Right forelimb (tissue), 1 donor: Measurements from ENCODE around the gene FAM98B.
"Not testable (repeated sequence)": the region's sequence is repeated elsewhere in the genome, so short reads cannot be mapped to it uniquely, and the experiment has no call there.

Source experiments
- DNase-seq: peaks from one replicate; pipeline ENCODE4 v3.0.0-alpha.2; 2018

FAM98B gene

GRCh38 chr15:38453971-38454695 is at the start of gene FAM98B:
TSS of gene FAM98B (plus strand) at chr15:38454127. CDS start at chr15:38454162, 35 bp downstream.
- peak; percentile 96 for DNase-seq

- DNase-seq: no peak
Measured at GRCh38 chr15:38406436-38406835, 47.5 kb upstream of the FAM98B start.

- no peak for DNase-seq
Measured at GRCh38 chr15:38408576-38408975, 45.4 kb upstream of the FAM98B start.

GRCh38 chr15:38411902-38412301 is 42.0 kb upstream of the FAM98B start:
- no peak for DNase-seq

DNA sequence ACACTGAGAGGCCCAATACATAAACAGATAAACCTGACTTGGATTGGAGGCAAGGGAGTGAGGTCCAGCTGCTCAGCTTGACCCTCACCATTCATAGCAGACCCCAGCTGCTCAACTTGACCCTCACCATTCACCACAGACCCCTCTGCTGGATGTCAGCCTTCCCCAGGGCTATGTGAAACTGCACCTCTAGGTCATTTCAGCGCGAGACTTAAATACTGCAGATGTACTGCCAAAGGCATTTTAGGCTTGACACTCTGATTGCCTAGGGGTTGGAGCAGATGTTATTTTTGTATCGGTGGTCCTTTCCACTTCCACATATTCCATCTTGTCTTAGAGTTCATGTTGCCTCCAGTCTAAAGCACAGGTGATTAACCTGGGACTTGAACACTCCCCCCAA is 41.5 kb upstream of the FAM98B start:
- no peak for DNase-seq

- DNase-seq: peak; percentile 68
Measured at GRCh38 chr15:38414357-38414756, 39.6 kb upstream of the FAM98B start.

GRCh38 chr15:38421069-38421690 is 32.7 kb upstream of the FAM98B start:
- no peak for DNase-seq

- no peak for DNase-seq
Measured at GRCh38 chr15:38424101-38424552, 29.8 kb upstream of the FAM98B start.

GRCh38 chr15:38425269-38425668 is 28.7 kb upstream of the FAM98B start:
- DNase-seq: no peak

DNA sequence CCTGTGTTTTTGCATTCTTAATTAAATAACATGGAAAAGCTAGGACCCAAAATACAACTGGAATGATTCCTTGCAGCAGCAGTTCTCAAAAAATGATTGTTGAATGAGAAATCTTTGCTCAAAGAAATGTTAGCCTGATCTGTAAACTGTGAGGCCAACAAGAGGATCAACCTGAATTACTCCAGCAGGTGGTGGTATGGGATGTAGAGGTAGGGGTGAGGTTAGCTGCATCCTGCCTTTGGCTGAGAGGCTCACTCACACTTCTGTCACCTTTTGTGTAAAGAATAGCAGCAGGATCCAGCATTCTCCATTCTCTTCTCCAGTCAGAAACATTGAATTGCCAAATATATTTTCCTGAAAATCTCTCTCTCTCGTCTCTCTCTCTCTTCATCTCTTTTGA is 26.5 kb upstream of the FAM98B start:
- DNase-seq: no peak

DNA sequence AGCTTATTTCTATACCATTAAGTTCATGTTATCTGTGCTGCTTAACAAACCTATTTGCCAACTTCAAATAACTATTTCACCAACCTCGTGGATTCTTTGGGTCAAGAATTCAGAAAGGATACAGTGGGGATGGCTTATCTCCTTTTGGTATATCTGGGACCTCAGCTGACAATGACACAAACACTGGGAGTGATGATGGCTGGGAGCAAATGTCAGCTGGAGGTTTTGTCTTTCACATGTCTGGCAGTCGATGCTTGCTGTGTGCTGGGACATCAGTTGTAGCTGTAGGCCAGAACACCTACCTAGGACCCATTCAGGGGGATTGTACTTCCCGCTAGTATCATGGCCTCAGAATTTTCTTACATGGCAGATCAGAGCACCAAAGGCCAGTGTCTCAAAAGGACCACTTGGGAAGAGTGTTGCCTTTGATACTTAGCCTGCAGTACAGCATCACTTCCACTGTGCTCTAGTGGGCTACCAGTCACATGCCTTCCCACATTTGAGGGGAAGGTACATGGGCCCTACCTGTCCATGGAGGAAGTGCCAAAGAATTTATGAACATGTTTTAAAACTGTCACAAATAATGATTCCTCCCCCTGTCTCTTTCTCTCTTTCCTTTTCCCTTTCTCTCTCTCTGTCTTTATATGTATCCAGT is 23.7 kb upstream of the FAM98B start:
- no peak for DNase-seq

DNA sequence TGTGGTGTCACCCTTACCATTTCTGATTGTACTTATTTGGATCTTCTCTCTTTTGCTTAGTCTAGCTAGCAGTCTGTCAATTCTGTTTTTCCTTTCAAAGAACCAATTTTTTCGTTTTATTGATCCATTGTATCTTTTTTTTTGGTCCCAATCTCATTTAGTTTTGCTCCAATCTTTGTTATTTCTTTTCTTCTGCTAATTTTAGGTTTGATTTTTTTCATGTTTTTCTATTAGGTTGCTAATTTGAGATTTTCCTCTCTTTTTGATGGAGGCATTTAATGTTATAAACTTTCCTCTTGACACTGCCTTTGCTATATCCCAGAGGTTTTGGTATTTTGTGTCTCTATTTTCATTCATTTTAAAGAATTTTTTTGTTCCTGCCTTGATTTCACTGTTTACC is 16.9 kb upstream of the FAM98B start:
- no peak for DNase-seq

DNA sequence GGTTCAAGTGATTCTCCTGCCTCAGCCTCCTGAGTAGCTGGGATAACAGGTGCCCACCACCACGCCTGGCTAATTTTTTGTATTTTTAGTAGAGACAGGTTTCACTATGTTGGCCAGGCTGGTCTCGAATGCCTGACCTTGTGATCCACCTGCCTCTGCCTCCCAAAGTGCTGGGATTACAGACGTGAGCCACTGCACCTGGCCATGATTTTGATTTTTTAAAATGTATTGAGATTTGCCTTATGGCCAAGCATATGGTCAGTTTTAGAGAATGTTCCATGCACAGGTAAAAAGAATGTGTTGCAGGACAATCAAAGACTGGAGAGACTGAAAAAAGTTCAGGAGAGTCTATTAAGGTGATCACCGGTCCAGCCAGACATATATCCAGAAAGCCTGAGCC is 16.3 kb upstream of the FAM98B start:
- DNase-seq: not testable (repeated sequence)

DNA sequence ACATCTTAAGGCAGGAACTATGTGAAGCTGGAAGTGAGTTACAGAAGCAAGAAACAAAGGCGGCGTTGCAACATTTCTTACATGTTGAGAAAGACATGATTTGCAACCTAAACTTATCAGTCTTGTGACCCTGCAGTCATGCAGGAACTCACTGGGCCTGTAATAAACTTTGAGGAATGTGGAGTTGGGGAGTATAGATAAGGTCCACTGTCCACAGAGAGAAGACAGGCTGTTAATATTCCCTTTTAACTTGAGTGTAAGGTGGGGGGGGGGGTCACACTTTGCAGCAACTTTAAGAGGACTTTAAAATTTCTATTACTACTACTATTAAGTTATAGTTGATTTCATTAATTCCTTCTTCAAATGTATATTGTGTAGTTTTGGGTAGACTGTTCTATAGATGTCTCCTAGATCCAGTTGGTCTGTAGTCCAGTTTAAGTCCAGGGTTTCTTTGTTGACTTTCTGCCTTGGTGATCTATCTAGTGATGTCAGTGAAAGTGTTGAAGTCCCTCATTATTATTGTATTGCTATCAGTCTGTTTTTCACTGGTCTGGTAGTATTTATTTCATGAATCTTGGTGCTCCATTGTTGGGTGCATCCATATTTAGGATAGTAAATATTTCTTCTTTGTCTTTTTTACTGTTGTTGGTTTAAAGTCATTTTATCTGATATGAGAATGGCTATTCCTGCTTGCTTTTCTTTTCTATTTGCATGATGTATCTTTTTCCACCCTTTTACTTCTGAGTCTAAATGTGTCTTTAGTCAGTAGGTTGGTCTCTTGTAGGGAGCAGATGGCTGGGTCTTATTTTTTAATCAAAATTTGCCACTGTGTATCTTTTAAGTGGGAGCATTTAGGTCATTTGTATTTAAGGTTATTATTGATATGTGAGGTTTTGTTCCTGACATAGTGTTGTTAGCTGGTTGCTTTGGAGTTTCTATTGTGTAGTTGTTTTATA is 15.6 kb upstream of the FAM98B start:
- DNase-seq: no peak

DNA sequence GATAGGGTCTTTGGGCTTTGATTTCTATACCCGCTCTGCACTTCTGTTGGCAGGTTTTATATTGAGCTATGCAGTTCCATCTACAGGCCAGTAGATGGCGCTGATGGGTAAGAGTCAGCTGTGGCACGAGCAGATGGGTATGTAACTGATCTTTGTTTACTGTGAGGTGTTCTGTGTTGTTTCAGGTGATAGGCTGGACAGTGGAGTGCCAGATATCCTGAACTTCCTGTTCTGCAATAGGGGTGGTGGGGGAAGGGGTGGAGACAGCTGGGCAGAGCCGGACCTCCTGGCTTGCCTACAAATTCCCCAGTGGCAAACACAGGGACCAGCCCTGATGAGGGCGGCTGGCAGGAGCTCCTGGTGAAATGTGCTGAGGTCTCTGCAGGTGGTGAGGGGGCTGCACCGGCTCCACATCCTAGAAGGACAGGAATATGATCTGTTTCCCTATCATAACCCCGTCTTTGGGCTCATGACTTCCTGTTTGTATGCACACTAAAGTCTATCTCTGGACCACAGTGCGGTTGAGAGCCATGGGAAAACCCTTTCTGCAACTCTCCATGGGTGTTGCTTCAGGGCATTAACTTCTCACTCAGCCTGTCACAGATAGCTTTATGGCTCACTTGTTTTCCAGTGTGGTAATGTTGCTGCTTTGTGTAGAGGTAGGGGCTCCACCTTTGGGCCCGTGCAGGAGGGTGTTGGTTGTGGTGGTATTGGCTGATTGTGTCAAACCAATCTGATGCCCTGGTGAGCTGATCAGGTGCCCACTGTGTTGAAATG is 13.4 kb upstream of the FAM98B start:
- DNase-seq: no peak

GRCh38 chr15:38441130-38441519 is 12.8 kb upstream of the FAM98B start:
- no peak for DNase-seq

DNA sequence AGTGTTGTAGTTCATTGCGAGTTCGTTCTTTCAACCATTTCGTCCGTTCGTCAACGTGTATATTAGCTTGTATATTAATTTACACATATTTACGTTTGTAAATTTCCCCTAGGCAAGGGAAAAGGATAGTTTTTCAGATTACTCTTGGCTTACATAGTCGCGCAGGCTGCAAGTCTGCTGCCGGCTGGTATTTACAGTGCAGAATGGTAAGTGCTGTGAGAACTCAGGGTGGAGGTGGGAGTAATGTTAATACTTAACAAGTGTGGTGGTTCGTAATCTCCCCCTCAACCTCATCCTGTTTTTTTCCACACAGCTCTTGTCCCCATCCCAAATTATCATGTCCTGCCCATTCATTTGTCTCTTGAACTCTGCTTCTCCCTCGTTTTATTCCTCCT is 766 bp downstream of the FAM98B start:
- DNase-seq: no peak

DNA sequence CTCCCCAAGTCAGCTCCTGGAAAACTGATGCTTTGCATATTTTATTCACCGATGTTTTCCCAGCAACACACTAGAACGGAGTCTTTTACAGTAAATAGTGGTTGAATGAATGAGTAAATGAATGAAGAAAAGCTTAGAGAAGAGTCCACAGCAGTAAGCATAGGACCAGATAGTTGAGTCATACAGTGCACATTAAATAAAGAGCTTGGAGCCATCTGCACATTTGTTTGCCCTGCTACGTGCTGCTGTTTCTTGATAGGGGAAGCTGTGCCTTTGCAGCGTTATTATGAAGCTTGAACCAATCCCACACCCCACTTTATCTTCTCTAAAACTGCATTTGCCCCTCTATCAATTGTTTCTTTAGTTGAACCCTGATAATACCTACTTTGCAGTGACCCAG is 1.2 kb downstream of the FAM98B start:
- DNase-seq: no peak

DNA sequence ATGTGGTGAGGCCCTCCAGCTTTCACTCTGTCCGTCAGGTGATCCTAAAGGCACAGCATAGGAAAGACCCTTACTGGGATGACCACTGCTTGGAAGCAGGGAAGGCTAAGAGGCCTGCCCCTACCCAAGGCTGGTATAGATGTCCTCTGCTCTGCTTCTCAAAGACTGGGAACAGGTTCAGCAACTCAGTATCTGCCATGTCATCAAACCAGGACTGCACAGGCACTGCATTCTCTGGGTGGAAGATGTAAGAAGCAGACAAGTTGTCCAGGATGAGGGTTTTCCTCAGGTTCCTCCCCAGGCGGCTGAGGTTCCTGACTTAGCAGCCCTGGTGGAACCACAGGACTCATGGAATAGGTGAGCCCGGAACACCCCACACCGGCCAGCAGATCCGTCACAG is 4.7 kb downstream of the FAM98B start:
- no peak for DNase-seq

DNA sequence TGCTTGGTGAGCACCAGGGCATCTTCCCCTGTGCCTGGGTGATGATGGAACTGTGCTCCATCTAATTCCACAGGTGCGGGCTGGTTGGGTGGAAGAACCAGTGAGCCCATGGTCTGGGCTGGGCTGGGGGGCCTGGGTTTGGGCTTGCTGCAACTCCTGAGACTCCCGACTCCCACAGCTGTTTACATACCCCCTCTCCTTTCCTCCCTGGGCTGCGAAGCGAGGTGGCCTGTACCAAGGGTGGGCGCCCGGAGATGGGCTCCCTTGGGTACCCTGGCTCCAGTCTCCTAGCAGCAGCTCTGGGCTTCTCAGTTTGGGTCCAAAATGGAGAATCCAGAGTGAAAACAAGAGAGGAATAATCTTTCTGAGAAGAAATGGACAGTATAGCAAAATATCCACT is 5.6 kb downstream of the FAM98B start:
- DNase-seq: no peak

GRCh38 chr15:38460543-38460942 is 6.6 kb downstream of the FAM98B start:
- DNase-seq: no peak
